Panc1 (cell line): ENCODE data around the gene PAX9. TPM values are rescaled to one million over a fixed set of nuclear protein-coding genes. Genes with fewer than 3 reads are reported as not detected.

Source experiments
- ATAC-seq: fragments of 200-7000 bp; cut with Tn5 transposase; 2 replicates; pipeline ENCODE4 v1.9.1; 2020; ENCODE audit warnings: mild to moderate bottlenecking, moderate library complexity
- BruUV-seq: library from RNA; stranded (reverse); fragments of 400-500 nt; replicated peaks from 2 replicates; lab custom pipeline; 2021; lab: Mats Ljungman, UMichigan
- CTCF ChIA-PET: fragments of 300-600 bp; sonication (Branson Sonifier 250); formaldehyde crosslinking; loops from one replicate; lab custom pipeline; 2022; ENCODE audit warnings: antibody characterized with exemption; lab: Charles Lee
- POLR2A ChIA-PET: fragments of 300-600 bp; sonication (Branson Sonifier 250); formaldehyde crosslinking; loops from one replicate; lab custom pipeline; 2022; ENCODE audit warnings: antibody characterized with exemption; lab: Charles Lee
- DNase-seq: peaks from one replicate; pipeline ENCODE4 v3.0.0-alpha.2; 2010; ENCODE audit warnings: low read depth, low spot score
- H3K27ac ChIP-seq: 2 replicates; pipeline ENCODE4 v1.5.1; 2011; ENCODE audit warnings: mild to moderate bottlenecking, low read length, inconsistent platforms
- H3K27me3 ChIP-seq: fragments of 200-500 bp; sonication (Bioruptor generic); 2 replicates; pipeline ENCODE4 v1.6.0; 2014; ENCODE audit warnings: low read length, inconsistent platforms; ENCODE audit not compliant: control insufficient read depth, insufficient read depth
- H3K36me3 ChIP-seq: fragments of 200-500 bp; sonication (Bioruptor generic); 2 replicates; pipeline ENCODE4 v1.5.1; 2014; ENCODE audit warnings: inconsistent platforms, mild to moderate bottlenecking, low read length, moderate library complexity; ENCODE audit not compliant: control insufficient read depth, insufficient read depth
- H3K4me1 ChIP-seq: 2 replicates; pipeline ENCODE4 v1.5.1; 2011; ENCODE audit warnings: inconsistent platforms, mild to moderate bottlenecking, low read length, moderate library complexity; ENCODE audit not compliant: control insufficient read depth, insufficient read depth
- H3K4me3 ChIP-seq, 2 experiments: 2 replicates each; pipeline ENCODE4 v1.5.1; 2011 to 2012; ENCODE audit warnings: low read depth in 2 of 2, low read length in 2 of 2, mild to moderate bottlenecking in 2 of 2, inconsistent platforms in 1 of 2, moderate library complexity in 1 of 2
- H3K9me3 ChIP-seq: fragments of 200-500 bp; sonication (Bioruptor generic); 2 replicates; pipeline ENCODE4 v1.5.1; 2014; ENCODE audit warnings: low read depth, mild to moderate bottlenecking, inconsistent platforms, low read length, moderate library complexity; ENCODE audit not compliant: control insufficient read depth, insufficient read depth
- CTCF ChIP-seq: fragments of 450-650 bp; IDR thresholded peaks from 2 replicates; pipeline ENCODE4 v1.5.1; 2017; ENCODE audit warnings: mild to moderate bottlenecking
- POLR2AphosphoS5 ChIP-seq: IDR thresholded peaks from 2 replicates; pipeline ENCODE4 v1.6.1; 2012; ENCODE audit warnings: mild to moderate bottlenecking, low read depth, low read length, moderate library complexity
- REST ChIP-seq, 2 experiments: IDR thresholded peaks; 2 replicates each; pipeline ENCODE4 v1.6.1; 2011 to 2012; ENCODE audit warnings: low read depth in 2 of 2, control low read depth in 1 of 2, low read length in 1 of 2, mild to moderate bottlenecking in 1 of 2, moderate library complexity in 1 of 2; ENCODE audit not compliant: insufficient read depth in 1 of 2
- SIN3A ChIP-seq: IDR thresholded peaks from 2 replicates; pipeline ENCODE4 v1.6.1; 2012; ENCODE audit warnings: low read depth, mild to moderate bottlenecking, low read length, moderate library complexity, borderline replicate concordance; ENCODE audit not compliant: insufficient read depth
- TCF7L2 ChIP-seq: IDR thresholded peaks from 2 replicates; pipeline ENCODE4 v1.6.1; 2011; ENCODE audit warnings: mild to moderate bottlenecking, low read depth, low read length, inconsistent platforms
- in situ Hi-C: cut with HindIII; loops from 2 replicates; pipeline ENCODE4 v1.10.0; 2016; ENCODE audit warnings: low sequenced_read_pairs, low pct_unique_long_range_greater_than_20kb
- intact Hi-C: fragments of 100-400 bp; cut with micrococcal nuclease; formaldehyde crosslinking; loops from one replicate; pipeline ENCODE4 v1.10.0; 2022; ENCODE audit not compliant: unreplicated experiment
- total RNA-seq: library from RNA; stranded (reverse); gene quantifications from one replicate; pipeline ENCODE4 v1.2.1, GENCODE V29; 2021; ENCODE audit not compliant: unreplicated experiment

PAX9 gene
- total RNA-seq, 1 experiment from 2014 or later = 0.82 TPM

- in situ Hi-C loops (no loop called here), intact Hi-C loops (no loop called here)
- BruUV-seq = no TSS peak
- Histone ChIP-seq H3K36me3 (no peaks in the 10 kb centered on the region), H3K27me3 (no peaks in the 10 kb centered on the region), H3K9me3 (no peaks in the 10 kb centered on the region), H3K4me1 (no peaks in the 10 kb centered on the region), H3K4me3 (no peak overlapping the region), H3K27ac (no peak overlapping the region)
- ATAC-seq = no peak
- TF ChIP-seq CTCF (no peak), TCF7L2 (no peak), SIN3A (no peak), REST (IDR thresholded peaks at IDR 0.05; ENCODE audit: insufficient read depth in 1 of 2, low read depth in 2 of 2, low read length in 1 of 2) (no peak), POLR2AphosphoS5 (no peak)
- POLR2A ChIA-PET = no interaction called here
- DNase-seq = no peak
- CTCF ChIA-PET = no interaction called here
These were observed 33.7 kb upstream of the PAX9 start for GRCh38 chr14:36627981-36628380.

GRCh38 chr14:36633580-36633979 is 28.1 kb upstream of the PAX9 start:
- Histone ChIP-seq H3K27ac (no peak overlapping the region), H3K27me3 (no peaks in the 10 kb centered on the region), H3K9me3 (no peaks in the 10 kb centered on the region), H3K4me1 (no peaks in the 10 kb centered on the region), H3K36me3 (no peaks in the 10 kb centered on the region), H3K4me3 (no peak overlapping the region)
- in situ Hi-C loops = no loop called here
- ATAC-seq = no peak
- POLR2A ChIA-PET = no interaction called here
- CTCF ChIA-PET = no interaction called here
- BruUV-seq = no TSS peak
- intact Hi-C loops = no loop called here
- no peak for DNase-seq
- TF ChIP-seq SIN3A (no peak), CTCF (no peak), TCF7L2 (no peak), REST (IDR thresholded peaks at IDR 0.05; ENCODE audit: insufficient read depth in 1 of 2, low read depth in 2 of 2, low read length in 1 of 2) (no peak), POLR2AphosphoS5 (no peak)
